Prostate gland (tissue), 2 donors: ENCODE data around the gene SIGLEC5. TPM values are rescaled to one million over a fixed set of nuclear protein-coding genes. Genes with fewer than 3 reads are reported as not detected.

Source experiments
- DNase-seq: peaks from one replicate; pipeline ENCODE4 v3.0.0-alpha.2; 2019; ENCODE audit warnings: low spot score
- H3K27ac ChIP-seq, 2 donors: fragments of 200-600 bp; sonication (generic); 2 replicates each; pipeline ENCODE4 v1.5.1; 2017 to 2019
- H3K27me3 ChIP-seq: fragments of 200-600 bp; sonication (generic); replicated peaks from 2 replicates; pipeline ENCODE4 v1.5.1; 2019; ENCODE audit not compliant: insufficient read depth
- H3K36me3 ChIP-seq, 2 donors: fragments of 200-600 bp; sonication (generic); 1 replicate in 1 of 2; 2 replicates in 1 of 2; pipeline versions ENCODE4 v1.5.1 to v1.8.1; 2017 to 2019
- H3K4me1 ChIP-seq: fragments of 200-600 bp; sonication (generic); replicated peaks from 2 replicates; pipeline ENCODE4 v1.5.1; 2019
- H3K4me3 ChIP-seq, 2 donors: fragments of 200-600 bp; sonication (generic); 2 replicates each; pipeline ENCODE4 v1.5.1; 2017 to 2019
- H3K9me3 ChIP-seq: fragments of 200-600 bp; sonication (generic); 2 replicates; pipeline ENCODE4 v1.5.1; 2017
- POLR2A ChIP-seq: fragments of 450-650 bp; IDR thresholded peaks from one replicate; pipeline ENCODE4 v1.6.1; 2016; ENCODE audit warnings: antibody characterized with exemption, mild to moderate bottlenecking
- POLR2AphosphoS5 ChIP-seq: sonication (generic); formaldehyde crosslinking; IDR thresholded peaks from one replicate; pipeline ENCODE4 v1.6.1; 2017; ENCODE audit warnings: antibody characterized with exemption
- WGBS: methylation state at CpG from one replicate; pipeline ENCODE4 v1.1.5; 2018; 5-methylcytosine and 5-hydroxymethylcytosine counted together
- intact Hi-C: fragments of 100-400 bp; cut with DNase I; formaldehyde crosslinking; loops from one replicate; pipeline ENCODE4 v1.14.2; 2022
- total RNA-seq, 2 donors: library from RNA; depleted of rRNA; stranded (reverse); fragments of >200 nt; gene quantifications; one replicate each; pipeline ENCODE4 v1.1.0, GENCODE V29; 2016
- TF ChIP-seq, protein P1 (sequence below), 4 experiments: fragments of 200-600 bp in 2 of 4; fragments of 450-650 bp in 2 of 4; sonication (generic) in 2 of 4; IDR thresholded peaks; 1 replicate in 3 of 4; 2 replicates in 1 of 4; pipeline ENCODE4 v1.5.1; 2016 to 2019; ENCODE audit warnings: antibody characterized with exemption in 4 of 4, mild to moderate bottlenecking in 2 of 4, moderate library complexity in 2 of 4

The SIGLEC5 gene
- total RNA-seq, 2 donors from 2014 or later = not detected

DNA sequence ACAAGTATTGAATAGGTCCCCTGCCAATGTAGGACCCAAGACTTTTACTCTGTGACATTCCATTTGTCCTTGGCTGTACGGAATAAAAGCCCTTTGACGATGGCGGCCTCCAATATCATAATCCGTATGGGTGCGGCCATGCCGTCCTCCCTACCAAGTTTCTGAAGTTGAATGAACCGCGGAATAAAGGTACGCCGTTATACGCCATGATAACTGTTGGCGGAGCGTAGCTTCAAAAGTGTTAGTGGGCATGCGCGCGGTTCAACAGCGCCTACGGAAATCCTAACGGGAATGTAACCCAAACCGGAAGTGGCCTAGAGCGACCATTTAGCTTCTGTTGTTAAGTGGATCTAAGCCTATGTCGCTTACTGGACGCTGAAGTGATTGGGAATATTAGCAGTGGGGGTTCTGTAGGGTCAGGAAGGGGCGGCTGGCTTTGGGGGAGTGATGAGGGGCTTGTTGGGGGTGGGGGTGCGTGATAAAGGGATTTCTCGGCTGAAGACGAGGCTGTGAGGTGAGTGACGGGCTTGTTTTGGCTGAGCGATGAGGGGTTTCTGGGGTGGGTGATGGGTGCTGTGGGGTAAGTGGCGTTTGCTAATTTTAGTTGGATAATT is 59.1 kb downstream of the SIGLEC5 start, which contains the start of gene ZNF175:
ZNF175 (plus strand) TSS at position 322 of the 614 bp plus-strand sequence. CDS start 2,047 bp downstream, outside the sequence.
- Histone ChIP-seq H3K27ac (peak within 1 kb of the TSS; percentile 13 to 33), H3K9me3 (no peaks in the 10 kb centered on the region), H3K4me3 (peak within 1 kb of the TSS; percentile 43 to 65), H3K4me1 (no peaks in the 10 kb centered on the region), H3K27me3 (no peaks in the 10 kb centered on the region), H3K36me3 (no peaks in the 10 kb centered on the region)
- WGBS = under 1% methylated on average over 30 of the region's 30 CpGs
- TF ChIP-seq, protein P1, sequence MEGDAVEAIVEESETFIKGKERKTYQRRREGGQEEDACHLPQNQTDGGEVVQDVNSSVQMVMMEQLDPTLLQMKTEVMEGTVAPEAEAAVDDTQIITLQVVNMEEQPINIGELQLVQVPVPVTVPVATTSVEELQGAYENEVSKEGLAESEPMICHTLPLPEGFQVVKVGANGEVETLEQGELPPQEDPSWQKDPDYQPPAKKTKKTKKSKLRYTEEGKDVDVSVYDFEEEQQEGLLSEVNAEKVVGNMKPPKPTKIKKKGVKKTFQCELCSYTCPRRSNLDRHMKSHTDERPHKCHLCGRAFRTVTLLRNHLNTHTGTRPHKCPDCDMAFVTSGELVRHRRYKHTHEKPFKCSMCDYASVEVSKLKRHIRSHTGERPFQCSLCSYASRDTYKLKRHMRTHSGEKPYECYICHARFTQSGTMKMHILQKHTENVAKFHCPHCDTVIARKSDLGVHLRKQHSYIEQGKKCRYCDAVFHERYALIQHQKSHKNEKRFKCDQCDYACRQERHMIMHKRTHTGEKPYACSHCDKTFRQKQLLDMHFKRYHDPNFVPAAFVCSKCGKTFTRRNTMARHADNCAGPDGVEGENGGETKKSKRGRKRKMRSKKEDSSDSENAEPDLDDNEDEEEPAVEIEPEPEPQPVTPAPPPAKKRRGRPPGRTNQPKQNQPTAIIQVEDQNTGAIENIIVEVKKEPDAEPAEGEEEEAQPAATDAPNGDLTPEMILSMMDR (IDR thresholded peaks at IDR 0.05) = no peak
- TF ChIP-seq POLR2AphosphoS5 = peak; percentile 99
- TF ChIP-seq POLR2A = peak; percentile 40
- intact Hi-C loops = loop anchor here (2.0 to 5.0 kb wide), 2 partner anchors 24 to 234 kb away; no protein-coding TSS in a partner anchor
- DNase-seq = peak; percentile 94

DNA sequence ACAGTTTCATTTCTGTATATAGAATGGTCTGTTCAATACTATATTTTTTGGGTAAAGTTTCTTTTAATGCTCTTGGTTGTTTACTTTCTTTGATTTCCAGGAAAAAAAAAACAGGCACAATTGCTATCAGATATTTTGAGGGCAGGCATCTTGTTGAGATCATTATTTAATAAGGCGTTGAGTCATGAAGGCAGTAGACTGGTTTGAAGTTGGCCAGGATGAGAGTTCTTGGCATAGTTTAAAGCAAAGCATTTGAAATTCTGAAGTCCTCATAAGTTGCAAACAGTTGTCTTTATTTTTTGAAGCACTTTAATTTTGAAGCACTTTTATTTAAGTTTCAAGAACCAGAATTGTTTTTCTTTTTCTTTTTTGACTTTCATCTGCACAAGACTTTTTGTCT is 61.7 kb downstream of the SIGLEC5 start:
- WGBS = 87% methylated on average over 1 of the region's 1 CpG
- Histone ChIP-seq H3K9me3 (no peaks in the 10 kb centered on the region), H3K36me3 (no peaks in the 10 kb centered on the region), H3K27ac (no peak overlapping the region), H3K27me3 (no peaks in the 10 kb centered on the region), H3K4me3 (no peak overlapping the region), H3K4me1 (no peaks in the 10 kb centered on the region)
- TF ChIP-seq POLR2AphosphoS5 = no peak
- no peak for TF ChIP-seq POLR2A
- TF ChIP-seq, protein P1 (IDR thresholded peaks at IDR 0.05) = no peak
- intact Hi-C loops = no loop called here
- no peak for DNase-seq

DNA sequence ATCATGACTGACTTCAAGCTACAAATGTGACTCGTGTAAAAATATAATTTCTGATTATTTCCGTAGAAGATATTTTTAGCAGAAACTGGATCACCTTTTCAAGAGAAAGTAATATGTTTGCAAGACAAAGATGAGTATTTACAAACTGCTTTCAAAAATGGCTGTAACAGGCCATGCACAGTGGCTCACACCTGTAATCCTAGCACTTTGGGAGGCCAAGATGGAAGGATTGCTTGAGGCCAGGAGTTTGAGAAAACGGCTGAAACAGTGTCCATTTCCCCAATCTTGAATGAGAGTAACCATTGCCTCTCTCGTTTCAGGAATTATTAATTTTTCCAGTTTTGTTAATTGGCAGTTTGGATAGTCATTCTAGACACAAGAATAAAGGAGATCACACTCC is 62.6 kb downstream of the SIGLEC5 start:
- no peak for DNase-seq
- TF ChIP-seq, protein P1 (IDR thresholded peaks at IDR 0.05) = no peak
- no peak for TF ChIP-seq POLR2A
- TF ChIP-seq POLR2AphosphoS5 = no peak
- Histone ChIP-seq H3K9me3 (no peaks in the 10 kb centered on the region), H3K36me3 (no peaks in the 10 kb centered on the region), H3K27ac (no peak overlapping the region), H3K27me3 (no peaks in the 10 kb centered on the region), H3K4me3 (no peak overlapping the region), H3K4me1 (no peaks in the 10 kb centered on the region)
- intact Hi-C loops = no loop called here
- WGBS = 80% methylated on average over 4 of the region's 4 CpGs

DNA sequence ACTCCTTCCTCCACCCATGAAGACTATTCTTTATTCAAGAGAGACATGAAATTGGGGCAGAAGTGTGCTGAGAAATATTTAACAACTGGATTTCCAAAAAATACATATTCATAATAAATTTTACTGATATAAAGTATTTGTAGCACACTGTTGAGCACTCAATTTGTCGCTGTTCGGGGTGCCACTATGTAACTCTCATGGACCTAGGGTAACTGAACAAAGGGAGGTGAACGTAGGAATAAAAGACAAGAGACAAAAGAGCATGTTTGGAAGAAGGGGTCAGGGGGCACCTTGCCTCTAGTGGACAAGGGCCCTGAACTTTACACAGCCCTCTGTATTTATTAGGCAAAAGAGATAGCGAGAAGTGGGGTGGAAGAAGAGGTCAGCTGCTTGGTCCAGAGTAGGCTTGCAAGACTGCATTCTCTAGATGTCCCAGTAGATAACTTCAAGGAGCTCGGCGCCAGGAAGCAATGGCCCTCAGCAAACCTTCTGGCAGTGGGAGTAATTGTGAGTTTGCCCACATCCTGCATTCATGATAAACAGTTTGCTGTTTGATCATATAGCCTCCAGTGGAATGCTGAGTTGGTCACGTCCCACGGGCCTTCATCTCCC is 63.6 kb downstream of the SIGLEC5 start:
- WGBS = 61% methylated on average over 8 of the region's 8 CpGs
- Histone ChIP-seq H3K4me3 (no peak overlapping the region), H3K27ac (no peak overlapping the region), H3K27me3 (no peaks in the 10 kb centered on the region), H3K36me3 (no peaks in the 10 kb centered on the region), H3K4me1 (no peaks in the 10 kb centered on the region), H3K9me3 (no peaks in the 10 kb centered on the region)
- intact Hi-C loops = no loop called here
- no peak for DNase-seq
- TF ChIP-seq POLR2AphosphoS5 (no peak), POLR2A (no peak)
- TF ChIP-seq, protein P1 (IDR thresholded peaks at IDR 0.05) = no peak

DNA sequence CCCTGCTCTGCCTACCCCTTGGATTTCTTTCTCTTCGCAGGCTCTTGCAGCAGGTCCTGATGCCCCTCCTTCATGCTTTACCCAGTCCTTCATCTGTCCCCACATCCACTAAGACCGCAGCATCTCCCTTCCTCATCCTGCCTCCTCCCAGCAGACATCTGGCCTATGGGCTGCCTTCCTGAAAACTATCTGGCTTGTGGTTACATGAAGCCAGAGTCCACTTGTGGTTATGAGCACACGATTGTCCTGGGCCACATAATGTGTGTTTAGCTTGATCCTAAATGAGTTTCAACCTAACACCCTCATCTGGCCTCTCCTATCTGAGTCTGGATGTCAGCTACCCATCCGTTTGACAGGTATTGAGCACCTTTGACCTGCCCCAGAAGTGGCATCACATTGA is 64.6 kb downstream of the SIGLEC5 start:
- TF ChIP-seq POLR2A (no peak), POLR2AphosphoS5 (no peak)
- TF ChIP-seq, protein P1 (IDR thresholded peaks at IDR 0.05) = no peak
- Histone ChIP-seq H3K27me3 (no peaks in the 10 kb centered on the region), H3K4me1 (no peaks in the 10 kb centered on the region), H3K27ac (no peak overlapping the region), H3K36me3 (no peaks in the 10 kb centered on the region), H3K4me3 (no peak overlapping the region), H3K9me3 (no peaks in the 10 kb centered on the region)
- intact Hi-C loops = no loop called here
- DNase-seq = no peak
- 64% methylated on average over 4 of the region's 4 CpGs for WGBS
